GM10266 (cell line): ENCODE results near the gene ASNSD1.
A peak's percentile ranks its signal among the peaks of the same experiment; 100 is the strongest.
"Not testable (repeated sequence)": the region's sequence is repeated elsewhere in the genome, so short reads cannot be mapped to it uniquely, and the experiment has no call there.

Experiments
- DNase-seq: peaks from one replicate; pipeline ENCODE4 v3.0.0; 2012; ENCODE audit errors: extremely low spot score
- CTCF ChIP-seq: IDR thresholded peaks from 2 replicates; pipeline ENCODE4 v1.5.1; 2012; ENCODE audit warnings: mild to moderate bottlenecking, low read depth; ENCODE audit not compliant: control insufficient read depth, insufficient read depth; ENCODE audit errors: missing control alignments

Gene ASNSD1

GRCh38 chr2:189660803-189661147, 484 bp upstream of the ASNSD1 start:
- no peak for DNase-seq
- TF ChIP-seq CTCF = no peak

- TF ChIP-seq CTCF = no peak
- no peak for DNase-seq
Measured at GRCh38 chr2:189661957-189662321, 680 bp downstream of the ASNSD1 start.

GRCh38 chr2:189662669-189663226, 1.5 kb downstream of the ASNSD1 start:
- TF ChIP-seq CTCF = no peak
- no peak for DNase-seq

GRCh38 chr2:189663319-189663718, 2.1 kb downstream of the ASNSD1 start:
- not testable (repeated sequence) for DNase-seq

GRCh38 chr2:189669913-189670312, 8.7 kb downstream of the ASNSD1 start:
- no peak for TF ChIP-seq CTCF

GRCh38 chr2:189673661-189674373, 12.6 kb downstream of the ASNSD1 start:
- no peak for DNase-seq
- TF ChIP-seq CTCF = no peak

More at GRCh38 chr2:189669913-189670312, 8.7 kb downstream of the ASNSD1 start:
- DNase-seq = no peak

- DNase-seq = peak; percentile 83
Measured at GRCh38 chr2:189674374-189675112, 13.3 kb downstream of the ASNSD1 start, which contains the start of gene ANKAR. TSS of gene ANKAR (plus strand) at chr2:189674670. CDS start at chr2:189676491, 1,821 bp downstream.

More at GRCh38 chr2:189674374-189675112, 13.3 kb downstream of the ASNSD1 start, which contains the start of gene ANKAR:
- peak; percentile 86 for TF ChIP-seq CTCF
